Activated CD4-positive, alpha-beta T cell treated with anti-CD3 and anti-CD28 coated beads, Interleukin-2, amount 50 U/mL, for 1 hour (primary cell): Measurements from ENCODE around the gene CIAPIN1.

Experiments
- DNase-seq: peaks from one replicate; pipeline ENCODE4 v3.0.0-alpha.2; 2020

The CIAPIN1 gene

GRCh38 chr16:57381791-57382534 is 65.2 kb downstream of the CIAPIN1 start:
- DNase-seq: no peak

GRCh38 chr16:57380671-57381462 is 66.3 kb downstream of the CIAPIN1 start:
- DNase-seq: no peak

- DNase-seq: no peak
Measured at GRCh38 chr16:57379579-57379978, 67.6 kb downstream of the CIAPIN1 start.
